K562 (cell line): ENCODE measurements around the gene COL15A1. TPM values are rescaled to one million over a fixed set of nuclear protein-coding genes. Genes with fewer than 3 reads are reported as not detected.

Experiments
- CHCHD3 ChIP-seq: fragments of 250-450 bp; sonication (Bioruptor Pico); IDR thresholded peaks from 2 replicates; pipeline ENCODE4 v2.1.2; 2022; ENCODE audit warnings: mild to moderate bottlenecking
- HMBOX1 ChIP-seq: sonication (generic); IDR thresholded peaks from 2 replicates; pipeline ENCODE4 v1.6.1; 2016
- MCM5 ChIP-seq: fragments of 450-650 bp; IDR thresholded peaks from 2 replicates; pipeline ENCODE4 v1.6.1; 2016; ENCODE audit warnings: low read depth
- NFRKB ChIP-seq: fragments of 450-650 bp; IDR thresholded peaks from 2 replicates; pipeline ENCODE4 v1.6.1; 2016; ENCODE audit warnings: low read depth
- SMARCA5 ChIP-seq: fragments of 450-650 bp; IDR thresholded peaks from 2 replicates; pipeline ENCODE4 v1.6.1; 2016
- ZNF282 ChIP-seq: sonication (generic); formaldehyde crosslinking; IDR thresholded peaks from 2 replicates; pipeline ENCODE4 v1.8.1; 2023; ENCODE audit warnings: missing genetic modification reagents
- ZNF407 ChIP-seq: fragments of 450-650 bp; IDR thresholded peaks from 2 replicates; pipeline ENCODE4 v1.6.1; 2016; ENCODE audit warnings: low read depth
- ZNF589 ChIP-seq: fragments of 200-800 bp; sonication (Bioruptor generic); IDR thresholded peaks from 2 replicates; pipeline ENCODE4 v1.6.1; 2016; ENCODE audit warnings: low read depth, missing genetic modification characterization, missing compliant biosample characterization
- ZNF76 ChIP-seq: fragments of 250-450 bp; sonication (Bioruptor Pico); IDR thresholded peaks from 2 replicates; pipeline ENCODE4 v1.4.0; 2020; ENCODE audit warnings: mild to moderate bottlenecking, moderate library complexity, borderline replicate concordance
- polyA plus RNA-seq, 8 experiments: library from polyadenylated mRNA; depleted of rRNA in 4 of 8; stranded (reverse) in 5 of 8; unstranded in 3 of 8; fragments of >200 nt; fragmentation: Nextera tagmentation in 2 of 8; fragmentation: Illumina TruSeq in 1 of 8; extraction: Ambion mirVana in 2 of 8; extraction: Trizol in 1 of 8; gene quantifications; 2 replicates each; pipeline versions ENCODE4 v1.2.1 to v1.2.3, GENCODE V29; 2011 to 2014; ENCODE audit warnings: inconsistent platforms in 1 of 8, missing spikeins in 1 of 8
- total RNA-seq, 7 experiments: library from RNA; depleted of rRNA in 6 of 7; stranded (reverse); fragments of >200 nt in 6 of 7; fragmentation: Illumina TruSeq in 2 of 7; extraction: Trizol in 2 of 7; gene quantifications; 2 replicates each; pipeline versions ENCODE4 v1.2.1 to v1.2.3, GENCODE V29; 2011 to 2021; ENCODE audit warnings: low replicate concordance in 1 of 7
- TF ChIP-seq, protein P1 (sequence below): fragments of 150-350 bp; IDR thresholded peaks from 2 replicates; pipeline ENCODE4 v1.6.1; 2014; ENCODE audit warnings: low read depth, mild to moderate bottlenecking, low read length, borderline replicate concordance
- TF ChIP-seq, protein P2 (sequence below): fragments of 450-650 bp; IDR thresholded peaks from 2 replicates; pipeline ENCODE4 v1.6.1; 2016; ENCODE audit warnings: antibody characterized with exemption

Gene COL15A1
- total and polyA plus RNA-seq, 9 of the 15 experiments (the other 6 are each of a cell fraction or from before 2014, with no cell fraction given) = 0.46 to 5.1 (median 2.6) TPM

GRCh38 chr9:98931600-98932389 is 11.9 kb upstream of the COL15A1 start (continued):
- TF ChIP-seq ZNF407 (no peak), SMARCA5 (no peak), ZNF282 (no peak), ZNF76 (CRISPR knock-in tag) (no peak), HMBOX1 (no peak), MCM5 (no peak), CHCHD3 (CRISPR knock-in tag) (no peak), NFRKB (no peak; the same call in 1 of the 2 replicates), ZNF589 (CRISPR knock-in tag) (peak; percentile 74; the same call in 1 of the 2 replicates)
- TF ChIP-seq, protein P1, sequence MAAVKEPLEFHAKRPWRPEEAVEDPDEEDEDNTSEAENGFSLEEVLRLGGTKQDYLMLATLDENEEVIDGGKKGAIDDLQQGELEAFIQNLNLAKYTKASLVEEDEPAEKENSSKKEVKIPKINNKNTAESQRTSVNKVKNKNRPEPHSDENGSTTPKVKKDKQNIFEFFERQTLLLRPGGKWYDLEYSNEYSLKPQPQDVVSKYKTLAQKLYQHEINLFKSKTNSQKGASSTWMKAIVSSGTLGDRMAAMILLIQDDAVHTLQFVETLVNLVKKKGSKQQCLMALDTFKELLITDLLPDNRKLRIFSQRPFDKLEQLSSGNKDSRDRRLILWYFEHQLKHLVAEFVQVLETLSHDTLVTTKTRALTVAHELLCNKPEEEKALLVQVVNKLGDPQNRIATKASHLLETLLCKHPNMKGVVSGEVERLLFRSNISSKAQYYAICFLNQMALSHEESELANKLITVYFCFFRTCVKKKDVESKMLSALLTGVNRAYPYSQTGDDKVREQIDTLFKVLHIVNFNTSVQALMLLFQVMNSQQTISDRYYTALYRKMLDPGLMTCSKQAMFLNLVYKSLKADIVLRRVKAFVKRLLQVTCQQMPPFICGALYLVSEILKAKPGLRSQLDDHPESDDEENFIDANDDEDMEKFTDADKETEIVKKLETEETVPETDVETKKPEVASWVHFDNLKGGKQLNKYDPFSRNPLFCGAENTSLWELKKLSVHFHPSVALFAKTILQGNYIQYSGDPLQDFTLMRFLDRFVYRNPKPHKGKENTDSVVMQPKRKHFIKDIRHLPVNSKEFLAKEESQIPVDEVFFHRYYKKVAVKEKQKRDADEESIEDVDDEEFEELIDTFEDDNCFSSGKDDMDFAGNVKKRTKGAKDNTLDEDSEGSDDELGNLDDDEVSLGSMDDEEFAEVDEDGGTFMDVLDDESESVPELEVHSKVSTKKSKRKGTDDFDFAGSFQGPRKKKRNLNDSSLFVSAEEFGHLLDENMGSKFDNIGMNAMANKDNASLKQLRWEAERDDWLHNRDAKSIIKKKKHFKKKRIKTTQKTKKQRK = no peak
- TF ChIP-seq, protein P2, sequence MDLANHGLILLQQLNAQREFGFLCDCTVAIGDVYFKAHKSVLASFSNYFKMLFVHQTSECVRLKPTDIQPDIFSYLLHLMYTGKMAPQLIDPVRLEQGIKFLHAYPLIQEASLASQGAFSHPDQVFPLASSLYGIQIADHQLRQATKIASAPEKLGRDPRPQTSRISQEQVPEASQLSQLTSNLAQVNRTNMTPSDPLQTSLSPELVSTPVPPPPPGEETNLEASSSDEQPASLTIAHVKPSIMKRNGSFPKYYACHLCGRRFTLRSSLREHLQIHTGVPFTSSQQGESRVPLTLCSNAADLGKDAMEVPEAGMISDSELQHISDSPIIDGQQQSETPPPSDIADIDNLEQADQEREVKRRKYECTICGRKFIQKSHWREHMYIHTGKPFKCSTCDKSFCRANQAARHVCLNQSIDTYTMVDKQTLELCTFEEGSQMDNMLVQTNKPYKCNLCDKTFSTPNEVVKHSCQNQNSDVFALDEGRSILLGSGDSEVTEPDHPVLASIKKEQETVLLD = peak; percentile 34; the same call in 1 of the 2 replicates
